Loucy (cell line): Measurements from ENCODE around the gene C5orf15.

ENCODE experiments used
- H2AFZ ChIP-seq: fragments of 200-600 bp; sonication (generic); 2 replicates; pipeline ENCODE4 v1.6.0; 2016; ENCODE audit warnings: antibody characterized with exemption, mild to moderate bottlenecking, low read length, moderate library complexity
- H3F3A ChIP-seq: fragments of 200-600 bp; 2 replicates; pipeline ENCODE4 v1.6.0; 2016; ENCODE audit warnings: antibody characterized with exemption, low read depth, mild to moderate bottlenecking
- H3K27me3 ChIP-seq: fragments of 200-600 bp; sonication (generic); 2 replicates; pipeline ENCODE4 v1.6.1; 2014; ENCODE audit warnings: low read length, mild to moderate bottlenecking; ENCODE audit not compliant: insufficient read depth, poor library complexity, severe bottlenecking
- H3K36me3 ChIP-seq: fragments of 200-600 bp; sonication (generic); 2 replicates; pipeline ENCODE4 v1.6.1; 2016; ENCODE audit warnings: low read length; ENCODE audit not compliant: insufficient read depth
- H3K4me1 ChIP-seq: fragments of 200-600 bp; sonication (generic); 2 replicates; pipeline ENCODE4 v1.5.1; 2014; ENCODE audit warnings: low read length, mild to moderate bottlenecking; ENCODE audit not compliant: insufficient read depth, poor library complexity, severe bottlenecking
- H3K4me2 ChIP-seq: fragments of 200-600 bp; sonication (generic); 2 replicates; pipeline ENCODE4 v1.6.0; 2014; ENCODE audit warnings: antibody characterized with exemption, low read length, low read depth, mild to moderate bottlenecking; ENCODE audit not compliant: poor library complexity, severe bottlenecking
- H3K4me3 ChIP-seq: fragments of 200-600 bp; sonication (generic); 2 replicates; pipeline ENCODE4 v1.5.1; 2014; ENCODE audit warnings: low read length, mild to moderate bottlenecking, mixed read lengths; ENCODE audit not compliant: poor library complexity, severe bottlenecking
- H3K79me2 ChIP-seq: fragments of 200-600 bp; sonication (generic); 2 replicates; pipeline ENCODE4 v1.6.1; 2014; ENCODE audit warnings: low read length; ENCODE audit not compliant: insufficient read depth
- H3K9ac ChIP-seq: fragments of 200-600 bp; sonication (generic); 2 replicates; pipeline ENCODE4 v1.6.0; 2014; ENCODE audit warnings: mild to moderate bottlenecking, low read depth, low read length, moderate library complexity; ENCODE audit not compliant: poor library complexity, severe bottlenecking
- H3K9me2 ChIP-seq: fragments of 200-600 bp; sonication (generic); replicated peaks from 2 replicates; pipeline ENCODE4 v1.6.1; 2016; ENCODE audit warnings: low read depth, low read length, mixed read lengths
- H3K9me3 ChIP-seq: fragments of 200-600 bp; sonication (generic); 2 replicates; pipeline ENCODE4 v1.6.1; 2014; ENCODE audit warnings: mild to moderate bottlenecking, antibody characterized with exemption, low read length, low read depth; ENCODE audit not compliant: insufficient read depth
- H4K20me1 ChIP-seq: fragments of 200-600 bp; sonication (generic); 2 replicates; pipeline ENCODE4 v1.6.0; 2014; ENCODE audit warnings: antibody characterized with exemption, low read length, mild to moderate bottlenecking; ENCODE audit not compliant: insufficient read depth, poor library complexity, severe bottlenecking
- EZH2phosphoT487 ChIP-seq: fragments of 200-600 bp; IDR thresholded peaks from 2 replicates; pipeline ENCODE4 v1.6.1; 2018; ENCODE audit warnings: antibody characterized with exemption, mild to moderate bottlenecking, moderate library complexity, borderline replicate concordance
- TF ChIP-seq, protein P1 (sequence below): fragments of 200-600 bp; sonication (generic); conservative IDR thresholded peaks from 2 replicates; pipeline ENCODE4 v1.5.1; 2014; ENCODE audit warnings: mild to moderate bottlenecking, antibody characterized with exemption, low read length

Gene C5orf15

DNA sequence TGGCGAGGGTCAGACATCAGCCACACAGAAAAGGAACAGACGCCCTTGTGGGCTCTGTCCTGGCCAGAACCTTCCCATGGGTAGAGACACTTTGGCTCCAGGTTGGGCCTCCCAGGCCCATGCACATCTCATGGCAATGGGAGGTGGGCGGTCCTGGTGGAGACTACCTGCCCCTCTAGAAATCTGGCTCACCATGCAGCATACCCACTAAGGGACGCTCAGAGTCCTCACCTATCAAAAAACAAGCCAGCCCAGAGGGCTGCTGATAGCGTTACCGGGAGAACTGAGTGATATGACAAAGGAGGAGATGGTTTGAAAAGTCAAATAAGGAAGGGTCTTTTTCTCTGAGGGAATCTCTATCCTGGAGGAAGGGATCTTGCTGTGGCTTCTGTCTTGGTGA is 62.1 kb downstream of the C5orf15 start:
- TF ChIP-seq EZH2phosphoT487: no peak
- TF ChIP-seq, protein P1, sequence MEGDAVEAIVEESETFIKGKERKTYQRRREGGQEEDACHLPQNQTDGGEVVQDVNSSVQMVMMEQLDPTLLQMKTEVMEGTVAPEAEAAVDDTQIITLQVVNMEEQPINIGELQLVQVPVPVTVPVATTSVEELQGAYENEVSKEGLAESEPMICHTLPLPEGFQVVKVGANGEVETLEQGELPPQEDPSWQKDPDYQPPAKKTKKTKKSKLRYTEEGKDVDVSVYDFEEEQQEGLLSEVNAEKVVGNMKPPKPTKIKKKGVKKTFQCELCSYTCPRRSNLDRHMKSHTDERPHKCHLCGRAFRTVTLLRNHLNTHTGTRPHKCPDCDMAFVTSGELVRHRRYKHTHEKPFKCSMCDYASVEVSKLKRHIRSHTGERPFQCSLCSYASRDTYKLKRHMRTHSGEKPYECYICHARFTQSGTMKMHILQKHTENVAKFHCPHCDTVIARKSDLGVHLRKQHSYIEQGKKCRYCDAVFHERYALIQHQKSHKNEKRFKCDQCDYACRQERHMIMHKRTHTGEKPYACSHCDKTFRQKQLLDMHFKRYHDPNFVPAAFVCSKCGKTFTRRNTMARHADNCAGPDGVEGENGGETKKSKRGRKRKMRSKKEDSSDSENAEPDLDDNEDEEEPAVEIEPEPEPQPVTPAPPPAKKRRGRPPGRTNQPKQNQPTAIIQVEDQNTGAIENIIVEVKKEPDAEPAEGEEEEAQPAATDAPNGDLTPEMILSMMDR: no peak
- Histone ChIP-seq H3K4me2 (no peak overlapping the region), H2AFZ (no peak overlapping the region), H3K4me3 (no peak overlapping the region), H3K27me3 (no peaks in the 10 kb centered on the region), H4K20me1 (no peaks in the 10 kb centered on the region), H3K36me3 (no peaks in the 10 kb centered on the region), H3K9me3 (no peaks in the 10 kb centered on the region), H3F3A (no peaks in the 10 kb centered on the region), H3K9ac (no peak overlapping the region), H3K9me2 (no peaks in the 10 kb centered on the region), H3K4me1 (no peaks in the 10 kb centered on the region), H3K79me2 (no peaks in the 10 kb centered on the region)
